AG04449 (cell line): ENCODE data around the gene KCNK13.

Experiments
- CTCF ChIA-PET: fragments of 350-600 bp; formaldehyde crosslinking; extraction: SDS; loops from one replicate; lab custom pipeline; 2021; ENCODE audit warnings: antibody characterized with exemption; lab: Yijun Ruan, JAX
- POLR2A ChIA-PET: fragments of 400-600, 350-600 bp; formaldehyde crosslinking; extraction: SDS; loops from one replicate; lab custom pipeline; 2020; ENCODE audit warnings: antibody characterized with exemption, inconsistent platforms; lab: Yijun Ruan, JAX
- DNase-seq: peaks from one replicate; pipeline ENCODE4 v3.0.0-alpha.2; 2010; ENCODE audit warnings: low read depth, low spot score
- H3K4me3 ChIP-seq: 2 replicates; pipeline ENCODE4 v1.5.1; 2011; ENCODE audit warnings: low read depth, mild to moderate bottlenecking, control low read depth, low read length
- TF ChIP-seq, protein P1 (sequence below): IDR thresholded peaks from one replicate; pipeline ENCODE4 v1.5.1; 2011; ENCODE audit warnings: mild to moderate bottlenecking, moderate library complexity, low read length, control low read depth, inconsistent platforms; ENCODE audit not compliant: insufficient read depth; ENCODE audit errors: missing control alignments

Gene KCNK13

DNA sequence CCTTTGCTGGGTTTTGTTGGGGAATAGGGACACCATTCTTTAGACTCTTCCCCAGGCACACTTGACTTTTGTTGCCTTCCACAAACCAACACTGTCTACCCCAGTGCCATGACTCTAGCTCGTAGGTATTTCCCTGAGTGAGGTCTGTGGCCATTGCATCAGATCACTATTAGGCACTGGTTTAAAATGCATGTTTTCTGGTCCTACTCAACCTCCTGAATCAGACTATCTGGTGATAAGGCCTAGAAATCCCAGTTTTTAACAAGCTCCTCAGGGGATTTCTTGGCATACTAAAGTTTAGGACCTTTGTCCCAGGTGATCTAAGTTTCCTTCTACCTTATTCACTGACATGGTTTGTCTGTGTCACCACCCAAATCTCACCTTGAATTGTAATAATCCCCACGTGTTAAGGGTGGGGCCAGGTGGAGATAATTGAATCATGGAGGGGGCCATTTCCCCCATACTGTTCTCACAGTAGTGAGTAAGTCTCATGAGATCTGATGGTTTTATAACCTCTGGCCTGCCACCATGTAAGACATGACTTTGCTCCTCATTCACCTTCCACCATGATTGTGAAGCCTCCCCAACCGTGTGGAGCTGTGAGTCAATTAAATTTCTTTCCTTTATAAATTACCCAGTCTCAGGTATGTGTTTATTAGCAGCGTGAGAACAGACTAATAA lies 106.8 kb downstream of the KCNK13 start:
- DNase-seq: no peak
- ChIA-PET POLR2A (interaction anchor here (0.6 to 1.0 kb wide), 2 partner anchors 9 to 28 kb away, joined by 3 read pairs; no protein-coding TSS in a partner anchor), CTCF (no interaction called here)
- TF ChIP-seq, protein P1, sequence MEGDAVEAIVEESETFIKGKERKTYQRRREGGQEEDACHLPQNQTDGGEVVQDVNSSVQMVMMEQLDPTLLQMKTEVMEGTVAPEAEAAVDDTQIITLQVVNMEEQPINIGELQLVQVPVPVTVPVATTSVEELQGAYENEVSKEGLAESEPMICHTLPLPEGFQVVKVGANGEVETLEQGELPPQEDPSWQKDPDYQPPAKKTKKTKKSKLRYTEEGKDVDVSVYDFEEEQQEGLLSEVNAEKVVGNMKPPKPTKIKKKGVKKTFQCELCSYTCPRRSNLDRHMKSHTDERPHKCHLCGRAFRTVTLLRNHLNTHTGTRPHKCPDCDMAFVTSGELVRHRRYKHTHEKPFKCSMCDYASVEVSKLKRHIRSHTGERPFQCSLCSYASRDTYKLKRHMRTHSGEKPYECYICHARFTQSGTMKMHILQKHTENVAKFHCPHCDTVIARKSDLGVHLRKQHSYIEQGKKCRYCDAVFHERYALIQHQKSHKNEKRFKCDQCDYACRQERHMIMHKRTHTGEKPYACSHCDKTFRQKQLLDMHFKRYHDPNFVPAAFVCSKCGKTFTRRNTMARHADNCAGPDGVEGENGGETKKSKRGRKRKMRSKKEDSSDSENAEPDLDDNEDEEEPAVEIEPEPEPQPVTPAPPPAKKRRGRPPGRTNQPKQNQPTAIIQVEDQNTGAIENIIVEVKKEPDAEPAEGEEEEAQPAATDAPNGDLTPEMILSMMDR: no peak
- no peak overlapping the region for H3K4me3 ChIP-seq

DNA sequence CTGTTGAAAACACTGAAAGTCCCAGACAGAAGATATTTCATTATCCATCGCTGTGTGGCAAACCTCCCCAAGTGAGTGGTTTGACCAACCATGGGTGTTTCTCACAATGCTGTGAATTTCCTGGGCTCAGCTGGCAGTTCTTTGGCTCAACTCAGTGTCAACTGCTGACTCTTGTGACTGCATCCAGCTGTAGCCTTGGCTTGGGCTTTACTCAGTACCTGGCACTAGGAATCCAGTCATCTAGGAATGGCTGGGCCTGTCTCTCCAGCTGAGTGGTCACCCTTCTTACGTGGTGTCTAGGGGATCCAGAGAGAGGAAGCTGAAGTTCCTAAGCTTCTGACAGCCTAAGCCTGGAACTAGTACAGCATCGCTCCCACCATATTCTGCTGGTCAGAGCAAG lies 113.8 kb downstream of the KCNK13 start:
- no peak overlapping the region for H3K4me3 ChIP-seq
- TF ChIP-seq, protein P1: no peak
- DNase-seq: no peak
- ChIA-PET POLR2A (no interaction called here), CTCF (no interaction called here)

DNA sequence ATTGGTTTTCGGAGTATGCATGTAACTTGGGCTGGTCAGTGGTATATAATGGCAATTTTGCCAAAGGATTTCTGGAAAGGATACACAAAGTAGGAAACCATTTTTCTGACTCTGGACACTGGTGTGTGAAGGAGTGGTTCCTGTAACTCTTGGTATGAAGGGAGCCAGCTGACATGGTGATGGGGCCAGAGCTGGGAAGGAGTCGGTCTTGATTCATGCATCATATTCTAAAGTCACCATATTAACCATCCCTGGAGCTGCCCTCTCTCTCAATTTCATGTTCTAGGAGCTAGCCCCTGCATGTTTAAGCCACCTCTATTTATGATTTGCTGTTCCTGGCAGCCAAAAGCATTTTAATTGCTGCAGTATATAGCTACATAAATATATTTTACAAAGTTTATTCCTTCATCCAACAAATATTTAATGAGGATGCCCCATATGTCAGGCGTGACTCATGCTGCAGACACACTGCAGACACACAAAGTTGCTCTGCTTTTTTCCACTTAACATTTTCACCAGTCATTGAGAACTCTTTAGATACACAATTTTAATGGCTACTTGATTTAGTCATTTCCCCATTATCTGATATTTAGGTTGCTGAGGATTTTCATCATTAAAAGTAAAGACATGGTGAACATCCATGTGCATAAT lies 115.9 kb downstream of the KCNK13 start:
- POLR2A ChIA-PET: interaction anchor here (0.8 kb wide), 1 partner anchor 9 kb away, joined by 3 read pairs; no protein-coding TSS in a partner anchor
- CTCF ChIA-PET: no interaction called here
- H3K4me3 ChIP-seq: no peak overlapping the region
- TF ChIP-seq, protein P1: no peak
- DNase-seq: no peak

DNA sequence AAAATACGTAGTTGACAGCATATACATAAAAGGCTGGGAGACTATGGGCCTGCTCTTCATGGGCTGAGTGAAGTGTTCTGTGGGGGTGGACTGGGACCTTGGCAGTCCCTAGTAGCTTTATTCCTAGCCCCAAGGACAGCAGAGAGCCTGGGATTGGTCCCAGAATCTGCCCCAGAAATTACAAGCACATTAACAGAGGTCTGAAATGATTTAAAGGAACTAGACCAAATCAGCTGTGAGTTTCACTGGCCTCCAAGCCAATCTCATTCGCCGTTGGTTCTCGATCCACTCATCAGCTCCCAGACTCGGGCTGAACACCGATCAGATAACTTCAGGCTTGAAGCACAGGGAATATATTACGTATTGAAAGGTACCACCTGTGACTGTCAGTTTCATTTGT lies 117.6 kb downstream of the KCNK13 start:
- no peak for DNase-seq
- CTCF ChIA-PET: interaction anchor here (1.0 to 1.1 kb wide), 2 partner anchors 57 to 77 kb away, joined by 3 to 5 read pairs; partner anchors contain the start of gene PSMC1
- POLR2A ChIA-PET: no interaction called here
- TF ChIP-seq, protein P1: no peak
- H3K4me3 ChIP-seq: no peak overlapping the region

DNA sequence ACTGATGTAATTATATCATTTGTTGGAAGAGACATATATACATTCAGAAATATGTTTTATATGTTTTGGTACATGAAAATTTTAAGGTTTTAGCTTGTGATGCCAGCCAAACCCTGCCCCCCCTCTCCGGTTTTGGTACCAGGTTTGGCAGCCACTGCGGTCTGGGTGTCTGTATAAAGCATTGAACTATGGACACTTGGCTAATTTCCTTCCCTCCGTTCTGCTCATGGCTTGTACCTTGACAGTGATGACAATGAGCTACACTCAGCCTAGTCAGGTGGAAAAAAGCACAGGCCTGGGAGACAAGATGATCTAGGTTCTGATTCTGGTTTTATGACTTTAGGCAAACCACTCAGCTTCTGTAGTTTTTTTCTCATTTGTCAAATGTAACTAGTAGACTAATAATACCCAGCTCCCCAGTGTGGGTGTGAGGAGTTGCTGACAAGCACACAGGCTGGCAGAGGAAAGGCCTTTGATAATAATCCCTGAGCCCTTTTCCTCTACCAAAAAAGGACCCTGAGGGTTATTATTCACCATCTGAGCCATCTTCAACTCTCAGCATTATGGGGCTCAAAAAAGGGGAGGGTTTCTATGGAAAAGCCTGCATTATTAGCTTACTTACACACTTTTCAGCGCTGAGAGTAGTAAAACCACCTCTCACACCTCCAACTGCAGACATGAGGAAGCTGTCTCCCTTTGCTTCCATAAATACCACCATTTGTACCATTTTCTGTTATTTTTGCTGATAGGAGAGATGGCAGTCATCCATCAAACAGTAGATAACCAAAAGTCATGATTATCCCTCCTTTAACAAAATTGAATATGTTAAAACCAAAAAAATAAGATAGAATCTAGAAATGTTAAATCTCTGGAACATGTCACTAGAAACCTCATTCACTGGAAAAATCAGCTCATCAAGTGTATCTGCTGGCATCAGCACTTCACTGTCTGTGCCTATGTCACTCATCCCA lies 118.3 kb downstream of the KCNK13 start:
- TF ChIP-seq, protein P1: no peak
- ChIA-PET POLR2A (no interaction called here), CTCF (interaction anchor here (1.0 to 1.1 kb wide), 2 partner anchors 56 to 76 kb away, joined by 3 to 5 read pairs; partner anchors contain the start of gene PSMC1)
- no peak for DNase-seq
- no peak overlapping the region for H3K4me3 ChIP-seq

DNA sequence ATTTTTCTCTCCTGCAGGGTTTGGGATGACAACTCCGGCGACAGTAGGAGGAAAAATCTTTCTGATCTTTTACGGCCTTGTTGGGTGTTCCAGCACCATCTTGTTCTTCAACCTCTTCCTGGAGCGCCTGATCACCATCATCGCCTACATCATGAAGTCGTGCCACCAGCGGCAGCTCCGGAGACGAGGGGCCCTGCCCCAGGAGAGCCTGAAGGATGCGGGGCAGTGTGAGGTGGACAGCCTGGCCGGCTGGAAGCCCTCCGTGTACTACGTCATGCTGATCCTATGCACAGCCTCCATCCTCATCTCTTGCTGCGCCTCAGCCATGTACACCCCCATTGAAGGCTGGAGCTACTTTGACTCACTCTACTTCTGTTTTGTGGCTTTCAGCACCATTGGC lies 122.3 kb downstream of the KCNK13 start:
- POLR2A ChIA-PET: no interaction called here
- CTCF ChIA-PET: no interaction called here
- no peak overlapping the region for H3K4me3 ChIP-seq
- DNase-seq: no peak
- TF ChIP-seq, protein P1: no peak
